ENCODE results near the gene GRHL3.

GRHL3 gene

GRCh38 chr1:24363994-24364393 is 44.8 kb downstream of the GRHL3 start:
- H3K4me1 ChIP-seq (ENCODE audit: insufficient read depth, low read length): no peaks in the 10 kb centered on the region
- peaks cover 5% of the 10 kb centered on the region for H3K36me3 ChIP-seq (ENCODE audit: insufficient read depth, low read length)
- no peak overlapping the region for H3K27ac ChIP-seq (ENCODE audit: low read depth, low read length)
- H3K9ac ChIP-seq (ENCODE audit: low read length): no peak overlapping the region
- no peaks in the 10 kb centered on the region for H3K27me3 ChIP-seq (ENCODE audit: control insufficient read depth in 1 of 2, insufficient read depth in 2 of 2, low read length in 2 of 2)
- no peaks in the 10 kb centered on the region for H3K9me3 ChIP-seq (ENCODE audit: low read length)
- H3K4me3 ChIP-seq (ENCODE audit: low read depth in 1 of 2, low read length in 2 of 2): no peak overlapping the region

- H3K4me3 ChIP-seq (ENCODE audit: low read depth in 1 of 2, low read length in 2 of 2): no peak overlapping the region
- H3K9me3 ChIP-seq (ENCODE audit: low read length): no peaks in the 10 kb centered on the region
- H3K27ac ChIP-seq (ENCODE audit: low read depth, low read length): no peak overlapping the region
- no peak overlapping the region for H3K9ac ChIP-seq (ENCODE audit: low read length)
- no peaks in the 10 kb centered on the region for H3K4me1 ChIP-seq (ENCODE audit: insufficient read depth, low read length)
- peaks cover 5% of the 10 kb centered on the region for H3K36me3 ChIP-seq (ENCODE audit: insufficient read depth, low read length)
- no peaks in the 10 kb centered on the region for H3K27me3 ChIP-seq (ENCODE audit: control insufficient read depth in 1 of 2, insufficient read depth in 2 of 2, low read length in 2 of 2)
Observed at GRCh38 chr1:24364605-24364974, 45.4 kb downstream of the GRHL3 start.

GRCh38 chr1:24364975-24365678 is 46.0 kb downstream of the GRHL3 start:
- Histone ChIP-seq H3K36me3 (ENCODE audit: insufficient read depth, low read length) (peaks cover 5% of the 10 kb centered on the region), H3K9me3 (ENCODE audit: low read length) (no peaks in the 10 kb centered on the region), H3K4me3 (ENCODE audit: low read depth in 1 of 2, low read length in 2 of 2) (no peak overlapping the region), H3K27ac (ENCODE audit: low read depth, low read length) (no peak overlapping the region), H3K4me1 (ENCODE audit: insufficient read depth, low read length) (no peaks in the 10 kb centered on the region), H3K27me3 (ENCODE audit: control insufficient read depth in 1 of 2, insufficient read depth in 2 of 2, low read length in 2 of 2) (no peaks in the 10 kb centered on the region), H3K9ac (ENCODE audit: low read length) (no peak overlapping the region)

- Histone ChIP-seq H3K27ac (ENCODE audit: low read depth, low read length) (no peak overlapping the region), H3K36me3 (ENCODE audit: insufficient read depth, low read length) (peaks cover 5% of the 10 kb centered on the region), H3K27me3 (ENCODE audit: control insufficient read depth in 1 of 2, insufficient read depth in 2 of 2, low read length in 2 of 2) (no peaks in the 10 kb centered on the region), H3K9me3 (ENCODE audit: low read length) (no peaks in the 10 kb centered on the region), H3K4me3 (ENCODE audit: low read depth in 1 of 2, low read length in 2 of 2) (no peak overlapping the region), H3K4me1 (ENCODE audit: insufficient read depth, low read length) (no peaks in the 10 kb centered on the region), H3K9ac (ENCODE audit: low read length) (no peak overlapping the region)
Observed at GRCh38 chr1:24366707-24367106, 47.5 kb downstream of the GRHL3 start.

GRCh38 chr1:24369199-24369598 is 50.0 kb downstream of the GRHL3 start:
- no peak overlapping the region for H3K9ac ChIP-seq (ENCODE audit: low read length)
- H3K4me1 ChIP-seq (ENCODE audit: insufficient read depth, low read length): no peaks in the 10 kb centered on the region
- H3K9me3 ChIP-seq (ENCODE audit: low read length): no peaks in the 10 kb centered on the region
- H3K27me3 ChIP-seq (ENCODE audit: control insufficient read depth in 1 of 2, insufficient read depth in 2 of 2, low read length in 2 of 2): no peaks in the 10 kb centered on the region
- no peak overlapping the region for H3K4me3 ChIP-seq (ENCODE audit: low read depth in 1 of 2, low read length in 2 of 2)
- peaks cover 5% of the 10 kb centered on the region for H3K36me3 ChIP-seq (ENCODE audit: insufficient read depth, low read length)
- no peak overlapping the region for H3K27ac ChIP-seq (ENCODE audit: low read depth, low read length)

- no peaks in the 10 kb centered on the region for H3K4me1 ChIP-seq (ENCODE audit: insufficient read depth, low read length)
- no peak overlapping the region for H3K27ac ChIP-seq (ENCODE audit: low read depth, low read length)
- H3K27me3 ChIP-seq (ENCODE audit: control insufficient read depth in 1 of 2, insufficient read depth in 2 of 2, low read length in 2 of 2): no peaks in the 10 kb centered on the region
- H3K4me3 ChIP-seq (ENCODE audit: low read depth in 1 of 2, low read length in 2 of 2): no peak overlapping the region
- peaks cover 5% of the 10 kb centered on the region for H3K36me3 ChIP-seq (ENCODE audit: insufficient read depth, low read length)
- no peaks in the 10 kb centered on the region for H3K9me3 ChIP-seq (ENCODE audit: low read length)
- H3K9ac ChIP-seq (ENCODE audit: low read length): no peak overlapping the region
Observed at GRCh38 chr1:24369801-24370200, 50.6 kb downstream of the GRHL3 start.

GRCh38 chr1:24373044-24373443 is 53.9 kb downstream of the GRHL3 start:
- Histone ChIP-seq H3K4me1 (ENCODE audit: insufficient read depth, low read length) (no peaks in the 10 kb centered on the region), H3K27ac (ENCODE audit: low read depth, low read length) (no peak overlapping the region), H3K4me3 (ENCODE audit: low read depth in 1 of 2, low read length in 2 of 2) (no peak overlapping the region), H3K36me3 (ENCODE audit: insufficient read depth, low read length) (no peaks in the 10 kb centered on the region), H3K9ac (ENCODE audit: low read length) (no peak overlapping the region), H3K27me3 (ENCODE audit: control insufficient read depth in 1 of 2, insufficient read depth in 2 of 2, low read length in 2 of 2) (no peaks in the 10 kb centered on the region), H3K9me3 (ENCODE audit: low read length) (no peaks in the 10 kb centered on the region)

GRCh38 chr1:24373710-24374109 is 54.6 kb downstream of the GRHL3 start:
- no peaks in the 10 kb centered on the region for H3K36me3 ChIP-seq (ENCODE audit: insufficient read depth, low read length)
- no peaks in the 10 kb centered on the region for H3K27me3 ChIP-seq (ENCODE audit: control insufficient read depth in 1 of 2, insufficient read depth in 2 of 2, low read length in 2 of 2)
- H3K27ac ChIP-seq (ENCODE audit: low read depth, low read length): no peak overlapping the region
- no peak overlapping the region for H3K4me3 ChIP-seq (ENCODE audit: low read depth in 1 of 2, low read length in 2 of 2)
- no peaks in the 10 kb centered on the region for H3K4me1 ChIP-seq (ENCODE audit: insufficient read depth, low read length)
- H3K9ac ChIP-seq (ENCODE audit: low read length): no peak overlapping the region
- H3K9me3 ChIP-seq (ENCODE audit: low read length): no peaks in the 10 kb centered on the region

- H3K27ac ChIP-seq (ENCODE audit: low read depth, low read length): no peak overlapping the region
Observed at GRCh38 chr1:24374891-24375786, 56.0 kb downstream of the GRHL3 start.

GRCh38 chr1:24379733-24380315 is 60.7 kb downstream of the GRHL3 start:
- no peak overlapping the region for H3K9ac ChIP-seq (ENCODE audit: low read length)
- H3K4me3 ChIP-seq (ENCODE audit: low read depth in 1 of 2, low read length in 2 of 2): no peak overlapping the region
- no peaks in the 10 kb centered on the region for H3K27me3 ChIP-seq (ENCODE audit: control insufficient read depth in 1 of 2, insufficient read depth in 2 of 2, low read length in 2 of 2)
- peaks cover 6% of the 10 kb centered on the region for H3K36me3 ChIP-seq (ENCODE audit: insufficient read depth, low read length)
- no peak overlapping the region for H3K27ac ChIP-seq (ENCODE audit: low read depth, low read length)
- no peaks in the 10 kb centered on the region for H3K4me1 ChIP-seq (ENCODE audit: insufficient read depth, low read length)
- H3K9me3 ChIP-seq (ENCODE audit: low read length): no peaks in the 10 kb centered on the region

More at GRCh38 chr1:24374891-24375786, 56.0 kb downstream of the GRHL3 start:
- Histone ChIP-seq H3K4me3 (ENCODE audit: low read depth in 1 of 2, low read length in 2 of 2) (no peak overlapping the region), H3K9ac (ENCODE audit: low read length) (no peak overlapping the region), H3K4me1 (ENCODE audit: insufficient read depth, low read length) (no peaks in the 10 kb centered on the region), H3K27me3 (ENCODE audit: control insufficient read depth in 1 of 2, insufficient read depth in 2 of 2, low read length in 2 of 2) (no peaks in the 10 kb centered on the region), H3K9me3 (ENCODE audit: low read length) (no peaks in the 10 kb centered on the region), H3K36me3 (ENCODE audit: insufficient read depth, low read length) (no peaks in the 10 kb centered on the region)

- no peaks in the 10 kb centered on the region for H3K4me1 ChIP-seq (ENCODE audit: insufficient read depth, low read length)
- H3K4me3 ChIP-seq (ENCODE audit: low read depth in 1 of 2, low read length in 2 of 2): no peak overlapping the region
- H3K27ac ChIP-seq (ENCODE audit: low read depth, low read length): no peak overlapping the region
- H3K9me3 ChIP-seq (ENCODE audit: low read length): no peaks in the 10 kb centered on the region
- peaks cover 6% of the 10 kb centered on the region for H3K36me3 ChIP-seq (ENCODE audit: insufficient read depth, low read length)
- no peak overlapping the region for H3K9ac ChIP-seq (ENCODE audit: low read length)
- H3K27me3 ChIP-seq (ENCODE audit: control insufficient read depth in 1 of 2, insufficient read depth in 2 of 2, low read length in 2 of 2): no peaks in the 10 kb centered on the region
Observed at GRCh38 chr1:24380508-24380907, 61.4 kb downstream of the GRHL3 start.

All from muscle layer of colon (tissue), 2 donors.